Smooth muscle cell (in vitro differentiated cells): ENCODE measurements around the gene PRRC2C. TPM values are rescaled to one million over a fixed set of nuclear protein-coding genes. Genes with fewer than 3 reads are reported as not detected.
A peak's percentile ranks its signal among the peaks of the same experiment; 100 is the strongest.

Source experiments
- DNase-seq: peaks from one replicate; lab custom pipeline; 2025; ENCODE audit not compliant: unreplicated experiment; lab: John Stamatoyannopoulos, UW
- H2AFZ ChIP-seq: fragments of 200-600 bp; sonication (generic); 2 replicates; pipeline ENCODE4 v1.6.0; 2016; ENCODE audit warnings: antibody characterized with exemption, low read depth, mild to moderate bottlenecking
- H3F3A ChIP-seq: fragments of 200-600 bp; sonication (generic); 2 replicates; pipeline ENCODE4 v1.6.0; 2017; ENCODE audit warnings: antibody characterized with exemption, low read depth
- H3K27ac ChIP-seq: fragments of 200-600 bp; sonication (generic); 2 replicates; pipeline ENCODE4 v1.5.1; 2016; ENCODE audit warnings: low read depth, mild to moderate bottlenecking
- H3K27me3 ChIP-seq: fragments of 200-600 bp; sonication (generic); 2 replicates; pipeline ENCODE4 v1.6.1; 2016; ENCODE audit warnings: low read depth, mild to moderate bottlenecking
- H3K36me3 ChIP-seq: fragments of 200-600 bp; sonication (generic); 2 replicates; pipeline ENCODE4 v1.5.1; 2016; ENCODE audit warnings: low read depth
- H3K4me1 ChIP-seq: fragments of 200-600 bp; sonication (generic); 2 replicates; pipeline ENCODE4 v1.5.1; 2016; ENCODE audit warnings: low read depth
- H3K4me2 ChIP-seq: fragments of 200-600 bp; sonication (generic); 2 replicates; pipeline ENCODE4 v1.6.0; 2016; ENCODE audit warnings: mild to moderate bottlenecking
- H3K4me3 ChIP-seq: fragments of 200-600 bp; sonication (generic); 2 replicates; pipeline ENCODE4 v1.5.1; 2016; ENCODE audit warnings: mild to moderate bottlenecking
- H3K79me2 ChIP-seq: fragments of 200-600 bp; sonication (generic); 2 replicates; pipeline ENCODE4 v1.6.0; 2016; ENCODE audit warnings: low read depth, mild to moderate bottlenecking
- H3K9ac ChIP-seq: fragments of 200-600 bp; sonication (generic); 2 replicates; pipeline ENCODE4 v1.6.0; 2016; ENCODE audit warnings: low read depth
- H3K9me3 ChIP-seq: fragments of 200-600 bp; sonication (generic); replicated peaks from 2 replicates; pipeline ENCODE4 v1.5.1; 2016; ENCODE audit warnings: low read depth
- H4K20me1 ChIP-seq: fragments of 200-600 bp; sonication (generic); 2 replicates; pipeline ENCODE4 v1.6.0; 2016; ENCODE audit warnings: low read depth
- WGBS: methylation state at CpG from one replicate; pipeline ENCODE4 v1.1.7; 2016; ENCODE audit warnings: low lambda C conversion rate; 5-methylcytosine and 5-hydroxymethylcytosine counted together
- polyA plus RNA-seq: library from polyadenylated mRNA; unstranded; fragments of >200 nt; fragmentation: Nextera tagmentation; extraction: Ambion mirVana; gene quantifications from 2 replicates; pipeline ENCODE4 v1.2.1, GENCODE V29; 2016
- total RNA-seq: library from RNA; depleted of rRNA; stranded (reverse); fragments of >200 nt; gene quantifications from 2 replicates; pipeline ENCODE4 v1.2.3, GENCODE V29; 2014
- TF ChIP-seq, protein P1 (sequence below): fragments of 200-600 bp; sonication (generic); IDR thresholded peaks from 2 replicates; pipeline ENCODE4 v1.5.1; 2017; ENCODE audit warnings: borderline replicate concordance, mild to moderate bottlenecking, antibody characterized with exemption; ENCODE audit not compliant: insufficient read depth, poor library complexity, severe bottlenecking

PRRC2C gene
- total and polyA plus RNA-seq, 2 experiments from 2014 or later = 89.8 to 106 TPM

DNA sequence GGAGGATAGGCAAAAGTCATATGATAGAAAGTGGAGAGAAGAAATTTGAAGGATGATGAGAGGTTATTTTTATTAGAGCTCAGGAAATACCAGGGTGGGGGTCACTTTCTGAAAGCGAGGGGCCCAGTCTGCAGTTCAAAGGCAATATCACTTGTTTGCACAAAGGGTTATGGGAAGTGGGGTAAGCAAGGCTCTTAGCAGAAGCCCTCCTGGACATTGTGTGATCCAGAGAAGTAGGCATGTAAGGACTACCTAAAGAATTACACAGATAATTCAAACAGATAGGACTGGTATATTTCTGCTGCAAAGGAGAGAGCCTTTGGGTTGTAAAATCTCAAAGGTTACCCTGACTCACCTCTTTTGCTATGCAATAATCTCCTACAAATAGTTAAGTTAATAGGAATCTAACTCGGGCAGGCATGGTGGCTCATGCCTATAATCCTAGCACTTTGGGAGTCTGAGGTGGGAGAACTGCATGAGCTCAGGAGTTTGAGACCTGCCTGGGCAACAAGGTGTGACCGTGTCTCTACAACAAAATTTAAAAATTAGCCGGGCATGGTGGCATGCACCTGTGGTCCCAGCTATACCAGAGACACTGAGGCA lies 25.2 kb upstream of the PRRC2C start:
- Histone ChIP-seq H3K27ac (no peak overlapping the region), H3F3A (no peaks in the 10 kb centered on the region), H3K9me3 (no peaks in the 10 kb centered on the region), H4K20me1 (no peaks in the 10 kb centered on the region), H3K9ac (no peak overlapping the region), H3K27me3 (no peaks in the 10 kb centered on the region), H3K4me2 (no peak overlapping the region), H3K79me2 (no peaks in the 10 kb centered on the region), H3K4me1 (no peaks in the 10 kb centered on the region), H2AFZ (no peak overlapping the region), H3K4me3 (no peak overlapping the region), H3K36me3 (no peaks in the 10 kb centered on the region)
- TF ChIP-seq, protein P1, sequence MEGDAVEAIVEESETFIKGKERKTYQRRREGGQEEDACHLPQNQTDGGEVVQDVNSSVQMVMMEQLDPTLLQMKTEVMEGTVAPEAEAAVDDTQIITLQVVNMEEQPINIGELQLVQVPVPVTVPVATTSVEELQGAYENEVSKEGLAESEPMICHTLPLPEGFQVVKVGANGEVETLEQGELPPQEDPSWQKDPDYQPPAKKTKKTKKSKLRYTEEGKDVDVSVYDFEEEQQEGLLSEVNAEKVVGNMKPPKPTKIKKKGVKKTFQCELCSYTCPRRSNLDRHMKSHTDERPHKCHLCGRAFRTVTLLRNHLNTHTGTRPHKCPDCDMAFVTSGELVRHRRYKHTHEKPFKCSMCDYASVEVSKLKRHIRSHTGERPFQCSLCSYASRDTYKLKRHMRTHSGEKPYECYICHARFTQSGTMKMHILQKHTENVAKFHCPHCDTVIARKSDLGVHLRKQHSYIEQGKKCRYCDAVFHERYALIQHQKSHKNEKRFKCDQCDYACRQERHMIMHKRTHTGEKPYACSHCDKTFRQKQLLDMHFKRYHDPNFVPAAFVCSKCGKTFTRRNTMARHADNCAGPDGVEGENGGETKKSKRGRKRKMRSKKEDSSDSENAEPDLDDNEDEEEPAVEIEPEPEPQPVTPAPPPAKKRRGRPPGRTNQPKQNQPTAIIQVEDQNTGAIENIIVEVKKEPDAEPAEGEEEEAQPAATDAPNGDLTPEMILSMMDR = no peak
- 68% methylated on average over 4 of the region's 4 CpGs for WGBS
- no peak for DNase-seq

DNA sequence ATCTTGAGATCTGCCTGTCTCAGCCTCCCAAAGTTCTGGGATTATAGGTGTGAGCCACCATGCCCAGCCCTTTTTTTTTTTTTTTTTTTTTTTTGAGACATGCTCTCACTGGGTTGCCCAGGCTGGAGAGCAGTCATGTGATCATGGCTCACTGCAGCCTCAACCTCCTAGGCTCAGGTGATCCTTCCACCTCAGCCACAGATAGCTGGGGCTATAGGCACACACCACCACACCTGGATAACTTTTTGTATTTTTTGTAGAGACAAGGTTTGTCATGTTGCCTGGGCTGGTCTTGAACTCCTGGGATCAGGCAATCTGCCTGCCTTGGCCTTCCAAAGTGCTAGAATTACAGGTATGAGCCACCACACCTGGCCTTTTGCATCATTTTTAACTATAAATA lies 17.7 kb upstream of the PRRC2C start:
- no peak overlapping the region for H3K4me3 ChIP-seq
- TF ChIP-seq, protein P1 = no peak
- no peak overlapping the region for H3K4me2 ChIP-seq
- H3K27me3 ChIP-seq = no peaks in the 10 kb centered on the region
- peak overlapping the region; percentile 70 for H3K27ac ChIP-seq
- H2AFZ ChIP-seq = no peak overlapping the region
- H4K20me1 ChIP-seq = no peaks in the 10 kb centered on the region
- no peak overlapping the region for H3K9ac ChIP-seq
- H3K36me3 ChIP-seq = no peaks in the 10 kb centered on the region
- H3K79me2 ChIP-seq = no peaks in the 10 kb centered on the region
- H3F3A ChIP-seq = no peaks in the 10 kb centered on the region
- H3K9me3 ChIP-seq = no peaks in the 10 kb centered on the region
- no peaks in the 10 kb centered on the region for H3K4me1 ChIP-seq
- no peak for DNase-seq

DNA sequence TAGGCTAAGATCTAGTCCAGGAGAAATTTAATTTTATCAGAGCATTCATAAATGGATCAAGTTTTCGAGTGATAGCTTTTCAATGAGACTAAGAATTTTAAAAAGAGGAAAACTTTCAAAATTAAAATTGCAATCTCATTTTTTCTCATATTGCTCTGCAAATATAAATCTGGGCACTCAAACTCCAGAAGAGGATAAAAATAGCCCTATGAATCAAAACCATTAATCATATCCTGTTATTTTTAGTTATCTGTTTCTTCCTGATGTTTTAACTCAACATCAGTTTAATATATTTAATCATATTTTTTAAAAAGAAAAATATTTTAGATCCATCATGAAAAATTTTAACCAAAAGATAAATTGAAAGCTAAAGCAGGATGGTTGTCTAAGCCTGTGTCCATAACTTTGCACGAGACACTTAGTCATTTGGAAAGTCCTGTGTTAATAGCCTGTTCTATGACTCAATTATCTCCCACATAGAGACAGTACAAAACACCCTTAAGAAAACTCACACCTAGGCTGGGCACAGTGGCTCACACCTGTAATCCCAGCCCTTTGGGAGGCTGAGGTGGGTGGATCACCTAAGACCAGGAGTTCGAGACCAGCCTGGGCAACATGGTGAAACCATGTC lies 17.1 kb upstream of the PRRC2C start:
- Histone ChIP-seq H3K79me2 (no peaks in the 10 kb centered on the region), H3F3A (no peaks in the 10 kb centered on the region), H3K4me1 (no peaks in the 10 kb centered on the region), H2AFZ (no peak overlapping the region), H3K9me3 (no peaks in the 10 kb centered on the region), H4K20me1 (no peaks in the 10 kb centered on the region), H3K9ac (no peak overlapping the region), H3K27me3 (no peaks in the 10 kb centered on the region), H3K4me3 (no peak overlapping the region), H3K27ac (peak overlapping the region; percentile 70), H3K4me2 (peak overlapping the region; percentile 12), H3K36me3 (no peaks in the 10 kb centered on the region)
- no peak for DNase-seq
- WGBS = 68% methylated on average over 3 of the region's 3 CpGs
- TF ChIP-seq, protein P1 = no peak

DNA sequence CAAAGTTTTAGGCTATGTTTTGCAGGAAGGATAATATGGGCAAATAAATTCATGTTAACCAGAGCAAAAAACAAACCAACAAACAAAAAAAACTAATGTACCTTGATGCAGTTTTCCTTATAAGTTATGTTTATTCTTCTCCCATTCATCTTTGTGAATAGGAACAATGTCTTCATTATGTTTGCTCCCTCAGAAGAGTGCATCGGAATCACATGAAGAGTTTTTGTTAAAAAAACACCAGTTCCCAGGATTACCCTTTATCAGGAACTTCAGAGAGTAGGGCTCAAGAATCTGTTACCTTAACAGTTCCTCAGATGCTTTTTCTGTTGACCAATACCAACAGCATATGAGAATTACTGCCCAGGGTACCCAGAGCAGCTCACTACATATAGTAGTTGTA lies 14.6 kb upstream of the PRRC2C start:
- Histone ChIP-seq H3K4me3 (no peak overlapping the region), H3K9ac (no peak overlapping the region), H3F3A (no peaks in the 10 kb centered on the region), H3K9me3 (no peaks in the 10 kb centered on the region), H3K27ac (no peak overlapping the region), H3K36me3 (no peaks in the 10 kb centered on the region), H3K79me2 (no peaks in the 10 kb centered on the region), H3K4me2 (no peak overlapping the region), H2AFZ (no peak overlapping the region), H3K4me1 (no peaks in the 10 kb centered on the region), H4K20me1 (no peaks in the 10 kb centered on the region), H3K27me3 (no peaks in the 10 kb centered on the region)
- TF ChIP-seq, protein P1 = no peak
- 98% methylated on average over 1 of the region's 1 CpG for WGBS
- DNase-seq = no peak
